SK-N-SH (cell line): ENCODE data around the gene LPCAT3. TPM values are rescaled to one million over a fixed set of nuclear protein-coding genes. Genes with fewer than 3 reads are reported as not detected.
A peak's percentile ranks its signal among the peaks of the same experiment; 100 is the strongest.

Experiments
- CHD2 ChIP-seq: fragments of 150-350 bp; IDR thresholded peaks from 2 replicates; pipeline ENCODE4 v1.6.1; 2018; ENCODE audit warnings: low read length; ENCODE audit not compliant: partially characterized antibody
- IRF3 ChIP-seq: fragments of 150-350 bp; IDR thresholded peaks from 2 replicates; pipeline ENCODE4 v1.6.1; 2016; ENCODE audit warnings: mild to moderate bottlenecking, low read depth, low read length
- MAX ChIP-seq: IDR thresholded peaks from 2 replicates; pipeline ENCODE4 v1.4.0; 2012; ENCODE audit warnings: low read depth
- NFIC ChIP-seq: IDR thresholded peaks from 2 replicates; pipeline ENCODE4 v1.4.0; 2012; ENCODE audit warnings: borderline replicate concordance
- NRF1 ChIP-seq: IDR thresholded peaks from 2 replicates; pipeline ENCODE4 v1.6.1; 2012; ENCODE audit warnings: low read depth, mild to moderate bottlenecking, low read length
- PBX3 ChIP-seq: IDR thresholded peaks from 2 replicates; pipeline ENCODE4; 2012
- RCOR1 ChIP-seq: fragments of 150-350 bp; IDR thresholded peaks from 2 replicates; pipeline ENCODE4 v1.6.1; 2017; ENCODE audit warnings: antibody characterized with exemption, low read length
- RFX5 ChIP-seq: IDR thresholded peaks from 2 replicates; pipeline ENCODE4 v1.6.1; 2012; ENCODE audit warnings: mild to moderate bottlenecking, improper control_type of control experiment, low read length
- RXRA ChIP-seq: IDR thresholded peaks from 2 replicates; pipeline ENCODE4 v1.4.0; 2012; ENCODE audit warnings: low read depth, mild to moderate bottlenecking, borderline replicate concordance
- SMC3 ChIP-seq: IDR thresholded peaks from 2 replicates; pipeline ENCODE4 v1.6.1; 2012; ENCODE audit warnings: low read depth, low read length, improper control_type of control experiment
- YY1 ChIP-seq: IDR thresholded peaks from 2 replicates; pipeline ENCODE4 v1.4.0; 2012; ENCODE audit warnings: low read depth, mild to moderate bottlenecking
- ZBTB33 ChIP-seq: IDR thresholded peaks from 2 replicates; pipeline ENCODE4 v1.4.0; 2012; ENCODE audit warnings: low read depth, borderline replicate concordance
- polyA plus RNA-seq, 3 experiments: library from polyadenylated mRNA; depleted of rRNA; stranded (reverse); fragments of >200 nt; gene quantifications; 2 replicates each; pipeline ENCODE4 v1.2.3, GENCODE V29; 2012
- TF ChIP-seq, protein P1 (sequence below): fragments of 200-600 bp; sonication (generic); IDR thresholded peaks from 2 replicates; pipeline ENCODE4 v1.6.1; 2017; ENCODE audit warnings: antibody characterized with exemption, mild to moderate bottlenecking, moderate library complexity
- TF ChIP-seq, protein P2 (sequence below): fragments of 150-350 bp; IDR thresholded peaks from 2 replicates; pipeline ENCODE4 v1.6.1; 2017; ENCODE audit warnings: antibody characterized with exemption, low read length, low read depth, borderline replicate concordance

LPCAT3 gene
- polyA plus RNA-seq, 1 of the 3 experiments (the other 2 are of a cell fraction), result 23.8 TPM

DNA sequence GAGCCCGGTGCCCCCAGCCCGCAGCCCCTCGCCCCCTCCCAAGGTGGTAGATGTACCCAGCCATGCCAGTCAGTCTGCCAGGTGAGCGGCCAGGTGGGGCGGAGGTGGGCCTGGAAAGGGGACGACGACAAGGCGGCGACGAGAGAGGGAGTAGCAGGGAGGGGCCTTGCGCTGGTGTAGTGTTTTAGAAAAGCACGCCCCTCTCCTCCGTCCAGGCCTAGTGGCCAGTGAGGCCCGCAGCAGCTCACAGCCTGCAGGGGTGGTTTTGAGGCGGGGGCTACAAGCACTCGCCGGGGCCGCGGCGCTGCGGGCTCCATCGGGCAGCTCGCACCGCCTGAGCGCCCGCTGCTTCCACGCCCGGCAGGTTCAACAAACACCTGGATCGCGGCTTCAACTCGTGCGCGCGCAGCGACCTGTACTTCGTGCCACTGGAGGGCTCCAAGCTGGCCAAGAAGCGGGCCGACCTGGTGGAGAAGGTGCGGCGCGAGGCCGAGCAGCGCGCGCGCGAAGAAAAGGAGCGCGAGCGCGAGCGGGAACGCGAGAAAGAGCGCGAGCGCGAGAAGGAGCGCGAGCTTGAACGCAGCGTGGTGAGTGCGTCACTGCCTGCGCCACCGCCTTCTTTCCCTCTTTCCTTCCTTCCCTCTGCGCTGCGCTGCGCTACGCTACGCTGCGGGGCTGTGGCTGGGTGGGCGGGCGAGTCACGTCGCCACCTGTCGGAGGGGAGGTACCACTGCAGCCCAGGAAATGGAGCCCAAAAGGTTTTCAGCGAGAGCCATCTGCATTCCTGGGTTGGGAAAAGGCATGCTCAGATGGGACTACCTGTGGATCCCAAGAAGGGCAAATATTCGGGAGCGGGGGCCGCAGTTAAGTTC, 80.6 kb downstream of the LPCAT3 start (continued):
- TF ChIP-seq CHD2, result peak; percentile 98
- peak; percentile 74 for TF ChIP-seq PBX3
- peak; percentile 49 for TF ChIP-seq SMC3
- TF ChIP-seq ZBTB33, result peak; percentile 96
- peak; percentile 60 for TF ChIP-seq NRF1
- TF ChIP-seq IRF3, result no peak
- peak; percentile 89 for TF ChIP-seq MAX
- TF ChIP-seq, protein P1, sequence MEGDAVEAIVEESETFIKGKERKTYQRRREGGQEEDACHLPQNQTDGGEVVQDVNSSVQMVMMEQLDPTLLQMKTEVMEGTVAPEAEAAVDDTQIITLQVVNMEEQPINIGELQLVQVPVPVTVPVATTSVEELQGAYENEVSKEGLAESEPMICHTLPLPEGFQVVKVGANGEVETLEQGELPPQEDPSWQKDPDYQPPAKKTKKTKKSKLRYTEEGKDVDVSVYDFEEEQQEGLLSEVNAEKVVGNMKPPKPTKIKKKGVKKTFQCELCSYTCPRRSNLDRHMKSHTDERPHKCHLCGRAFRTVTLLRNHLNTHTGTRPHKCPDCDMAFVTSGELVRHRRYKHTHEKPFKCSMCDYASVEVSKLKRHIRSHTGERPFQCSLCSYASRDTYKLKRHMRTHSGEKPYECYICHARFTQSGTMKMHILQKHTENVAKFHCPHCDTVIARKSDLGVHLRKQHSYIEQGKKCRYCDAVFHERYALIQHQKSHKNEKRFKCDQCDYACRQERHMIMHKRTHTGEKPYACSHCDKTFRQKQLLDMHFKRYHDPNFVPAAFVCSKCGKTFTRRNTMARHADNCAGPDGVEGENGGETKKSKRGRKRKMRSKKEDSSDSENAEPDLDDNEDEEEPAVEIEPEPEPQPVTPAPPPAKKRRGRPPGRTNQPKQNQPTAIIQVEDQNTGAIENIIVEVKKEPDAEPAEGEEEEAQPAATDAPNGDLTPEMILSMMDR, result peak; percentile 88
- TF ChIP-seq NFIC, result no peak
- no peak for TF ChIP-seq RXRA
- TF ChIP-seq RFX5, result 0 out of 2 replicates have a peak, but pooled peaks have one; percentile 32
- TF ChIP-seq RCOR1, result no peak; the same call in 1 of the 2 replicates
- TF ChIP-seq, protein P2, sequence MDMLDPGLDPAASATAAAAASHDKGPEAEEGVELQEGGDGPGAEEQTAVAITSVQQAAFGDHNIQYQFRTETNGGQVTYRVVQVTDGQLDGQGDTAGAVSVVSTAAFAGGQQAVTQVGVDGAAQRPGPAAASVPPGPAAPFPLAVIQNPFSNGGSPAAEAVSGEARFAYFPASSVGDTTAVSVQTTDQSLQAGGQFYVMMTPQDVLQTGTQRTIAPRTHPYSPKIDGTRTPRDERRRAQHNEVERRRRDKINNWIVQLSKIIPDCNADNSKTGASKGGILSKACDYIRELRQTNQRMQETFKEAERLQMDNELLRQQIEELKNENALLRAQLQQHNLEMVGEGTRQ, result no peak
- TF ChIP-seq YY1, result peak; percentile 74; the same call in 1 of the 2 replicates
